Activated T-helper 1 cell treated with anti-CD3 and anti-CD28 coated beads, Interleukin-12 subunit alpha, Interleukin-12 subunit beta, Interleukin-2, Interleukin-4 antibody, amounts not matched to agents 30 ng/mL and 10 ng/mL and 1 ng/mL, durations not matched to agents 14 hours and 24 hours and 36 hours (primary cell): Measurements from ENCODE around the gene TWIST2. TPM values are rescaled to one million over a fixed set of nuclear protein-coding genes. Genes with fewer than 3 reads are reported as not detected.

Experiments used
- DNase-seq: peaks from one replicate; pipeline ENCODE4 v3.0.0; 2021; ENCODE audit warnings: low spot score
- H3K27ac Mint-ChIP-seq: one replicate; pipeline ENCODE4 v1.8.0; 2021; ENCODE audit warnings: mild to moderate bottlenecking, mixed read lengths
- H3K27me3 Mint-ChIP-seq: one replicate; pipeline ENCODE4 v1.8.0; 2022; ENCODE audit warnings: mild to moderate bottlenecking, moderate library complexity, mixed read lengths; ENCODE audit not compliant: insufficient read depth
- H3K36me3 Mint-ChIP-seq: one replicate; pipeline ENCODE4 v1.8.0; 2021; ENCODE audit warnings: low read depth, mixed read lengths
- H3K4me1 Mint-ChIP-seq: one replicate; pipeline ENCODE4 v1.8.0; 2021; ENCODE audit warnings: low read depth, mixed read lengths
- H3K4me3 Mint-ChIP-seq: one replicate; pipeline ENCODE4 v1.8.0; 2021; ENCODE audit warnings: mild to moderate bottlenecking, moderate library complexity, mixed read lengths
- H3K9me3 Mint-ChIP-seq: one replicate; pipeline ENCODE4 v1.8.0; 2021; ENCODE audit warnings: mixed read lengths
- intact Hi-C: fragments of 100-400 bp; cut with micrococcal nuclease; formaldehyde crosslinking; loops from one replicate; pipeline ENCODE4 v1.15.1; 2024
- total RNA-seq: library from RNA; stranded (reverse); gene quantifications from 2 replicates; pipeline ENCODE4 v1.2.3, GENCODE V29; 2022

Gene TWIST2
- total RNA-seq, 1 donor from 2014 or later: not detected

GRCh38 chr2:238818561-238818960 lies 29.3 kb upstream of the TWIST2 start:
- peaks cover 7% of the 10 kb centered on the region for H3K9me3 Mint-ChIP-seq
- intact Hi-C loops: no loop called here
- no peaks in the 10 kb centered on the region for H3K4me1 Mint-ChIP-seq
- no peak overlapping the region for H3K4me3 Mint-ChIP-seq
- no peak for DNase-seq
- H3K27me3 Mint-ChIP-seq: peaks cover 5% of the 10 kb centered on the region
- no peaks in the 10 kb centered on the region for H3K36me3 Mint-ChIP-seq
- no peak overlapping the region for H3K27ac Mint-ChIP-seq

- H3K36me3 Mint-ChIP-seq: no peaks in the 10 kb centered on the region
Measured at GRCh38 chr2:238820197-238820596, 27.7 kb upstream of the TWIST2 start.

GRCh38 chr2:238820916-238821315 lies 27.0 kb upstream of the TWIST2 start:
- DNase-seq: no peak
- no peak overlapping the region for H3K27ac Mint-ChIP-seq
- no peak overlapping the region for H3K4me3 Mint-ChIP-seq
- peaks cover 3% of the 10 kb centered on the region for H3K27me3 Mint-ChIP-seq
- H3K36me3 Mint-ChIP-seq: no peaks in the 10 kb centered on the region
- no peaks in the 10 kb centered on the region for H3K4me1 Mint-ChIP-seq
- H3K9me3 Mint-ChIP-seq: peaks cover 7% of the 10 kb centered on the region
- intact Hi-C loops: no loop called here

More at GRCh38 chr2:238820197-238820596, 27.7 kb upstream of the TWIST2 start:
- Mint-ChIP-seq H3K4me1 (no peaks in the 10 kb centered on the region), H3K27me3 (peaks cover 5% of the 10 kb centered on the region), H3K27ac (no peak overlapping the region), H3K9me3 (peaks cover 7% of the 10 kb centered on the region), H3K4me3 (no peak overlapping the region)
- intact Hi-C loops: no loop called here
- DNase-seq: no peak

- no peak for DNase-seq
- Mint-ChIP-seq H3K27ac (no peak overlapping the region), H3K36me3 (no peaks in the 10 kb centered on the region), H3K27me3 (peaks cover 3% of the 10 kb centered on the region), H3K4me3 (no peak overlapping the region), H3K9me3 (peaks cover 7% of the 10 kb centered on the region), H3K4me1 (no peaks in the 10 kb centered on the region)
- intact Hi-C loops: no loop called here
Measured at GRCh38 chr2:238821391-238821790, 26.5 kb upstream of the TWIST2 start.

- Mint-ChIP-seq H3K27ac (no peak overlapping the region), H3K4me1 (no peaks in the 10 kb centered on the region), H3K27me3 (peaks cover 5% of the 10 kb centered on the region), H3K9me3 (peaks cover 7% of the 10 kb centered on the region), H3K36me3 (no peaks in the 10 kb centered on the region), H3K4me3 (no peak overlapping the region)
- DNase-seq: no peak
- intact Hi-C loops: no loop called here
Measured at GRCh38 chr2:238821944-238822670, 25.8 kb upstream of the TWIST2 start.

GRCh38 chr2:238822955-238823354 lies 24.9 kb upstream of the TWIST2 start:
- Mint-ChIP-seq H3K27me3 (peaks cover 5% of the 10 kb centered on the region), H3K4me3 (no peak overlapping the region), H3K36me3 (no peaks in the 10 kb centered on the region), H3K4me1 (no peaks in the 10 kb centered on the region), H3K27ac (no peak overlapping the region), H3K9me3 (peaks cover 7% of the 10 kb centered on the region)
- intact Hi-C loops: no loop called here
- no peak for DNase-seq

- Mint-ChIP-seq H3K9me3 (no peaks in the 10 kb centered on the region), H3K27me3 (peaks cover 8% of the 10 kb centered on the region), H3K27ac (no peak overlapping the region), H3K4me1 (no peaks in the 10 kb centered on the region), H3K4me3 (no peak overlapping the region), H3K36me3 (no peaks in the 10 kb centered on the region)
- no peak for DNase-seq
- intact Hi-C loops: no loop called here
Measured at GRCh38 chr2:238831177-238831576, 16.7 kb upstream of the TWIST2 start.

GRCh38 chr2:238834982-238835381 lies 12.9 kb upstream of the TWIST2 start:
- Mint-ChIP-seq H3K4me1 (no peaks in the 10 kb centered on the region), H3K9me3 (no peaks in the 10 kb centered on the region), H3K4me3 (no peak overlapping the region), H3K36me3 (no peaks in the 10 kb centered on the region), H3K27me3 (peaks cover 8% of the 10 kb centered on the region), H3K27ac (no peak overlapping the region)
- intact Hi-C loops: no loop called here
- DNase-seq: no peak

- no peak for DNase-seq
- intact Hi-C loops: no loop called here
- Mint-ChIP-seq H3K4me3 (no peak overlapping the region), H3K27ac (no peak overlapping the region), H3K27me3 (peaks cover 6% of the 10 kb centered on the region), H3K9me3 (no peaks in the 10 kb centered on the region), H3K36me3 (no peaks in the 10 kb centered on the region), H3K4me1 (no peaks in the 10 kb centered on the region)
Measured at GRCh38 chr2:238835726-238836301, 12.1 kb upstream of the TWIST2 start.

- no peak for DNase-seq
- Mint-ChIP-seq H3K4me3 (no peak overlapping the region), H3K36me3 (no peaks in the 10 kb centered on the region), H3K27me3 (peaks cover 13% of the 10 kb centered on the region), H3K4me1 (no peaks in the 10 kb centered on the region), H3K9me3 (no peaks in the 10 kb centered on the region), H3K27ac (no peak overlapping the region)
- intact Hi-C loops: no loop called here
Measured at GRCh38 chr2:238838786-238839327, 9.0 kb upstream of the TWIST2 start.

GRCh38 chr2:238839428-238839827 lies 8.5 kb upstream of the TWIST2 start:
- no peak for DNase-seq
- no peaks in the 10 kb centered on the region for H3K9me3 Mint-ChIP-seq
- no peaks in the 10 kb centered on the region for H3K36me3 Mint-ChIP-seq
- no peak overlapping the region for H3K27ac Mint-ChIP-seq
- H3K4me3 Mint-ChIP-seq: no peak overlapping the region
- peaks cover 19% of the 10 kb centered on the region for H3K27me3 Mint-ChIP-seq
- H3K4me1 Mint-ChIP-seq: no peaks in the 10 kb centered on the region
- intact Hi-C loops: no loop called here

- H3K27ac Mint-ChIP-seq: no peak overlapping the region
- intact Hi-C loops: no loop called here
- no peaks in the 10 kb centered on the region for H3K36me3 Mint-ChIP-seq
- no peak for DNase-seq
- no peak overlapping the region for H3K4me3 Mint-ChIP-seq
- no peaks in the 10 kb centered on the region for H3K4me1 Mint-ChIP-seq
- peaks cover 38% of the 10 kb centered on the region for H3K27me3 Mint-ChIP-seq
- no peaks in the 10 kb centered on the region for H3K9me3 Mint-ChIP-seq
Measured at GRCh38 chr2:238841542-238842164, 6.2 kb upstream of the TWIST2 start.

GRCh38 chr2:238843476-238843875 lies 4.4 kb upstream of the TWIST2 start:
- no peaks in the 10 kb centered on the region for H3K4me1 Mint-ChIP-seq
- no peaks in the 10 kb centered on the region for H3K36me3 Mint-ChIP-seq
- no peak overlapping the region for H3K27ac Mint-ChIP-seq
- intact Hi-C loops: no loop called here
- H3K9me3 Mint-ChIP-seq: no peaks in the 10 kb centered on the region
- DNase-seq: no peak
- no peak overlapping the region for H3K4me3 Mint-ChIP-seq
- H3K27me3 Mint-ChIP-seq: peaks cover 36% of the 10 kb centered on the region
